ENCODE data around the gene USP33.
"Not testable (repeated sequence)": the region's sequence is repeated elsewhere in the genome, so short reads cannot be mapped to it uniquely, and the experiment has no call there.

Gene USP33

DNA sequence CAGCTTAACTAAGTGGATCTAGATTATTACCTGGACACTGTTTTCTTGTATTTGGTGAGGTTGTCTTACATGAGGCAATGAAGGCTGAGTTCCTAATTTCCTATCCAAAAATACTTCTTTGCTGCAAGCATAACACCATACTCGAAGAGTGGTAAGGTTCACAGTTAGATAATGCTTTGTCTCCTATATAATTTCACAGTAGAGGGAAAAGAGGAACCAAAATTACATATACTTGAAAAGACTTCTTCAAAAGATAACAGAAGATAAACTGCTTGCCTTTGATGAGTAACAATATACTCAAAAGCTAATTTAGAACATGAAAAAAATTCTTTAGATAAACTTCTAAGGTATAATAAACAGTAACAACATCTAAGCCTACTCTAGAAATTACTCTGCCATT, 20.4 kb downstream of the USP33 start:
- DNase-seq (ENCODE audit: low spot score): no peak

DNA sequence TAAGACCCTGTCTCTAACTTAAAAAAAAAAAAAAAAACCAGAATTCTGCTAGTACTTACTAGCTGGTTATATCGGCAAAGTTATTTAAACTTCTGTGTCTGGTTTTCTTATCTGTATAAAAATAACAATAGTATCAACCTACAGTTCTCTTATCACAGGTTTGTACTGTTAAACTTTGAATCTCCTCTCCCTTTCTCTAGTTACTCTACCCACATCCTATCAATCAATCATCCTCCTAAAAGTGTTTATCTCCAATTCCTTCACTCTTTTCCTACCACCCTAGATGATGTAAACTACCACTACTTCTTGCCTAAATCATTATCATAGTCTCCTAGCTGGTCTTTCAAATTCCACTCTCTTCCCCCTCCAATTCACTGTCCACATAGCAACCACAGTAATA, 27.6 kb downstream of the USP33 start:
- DNase-seq (ENCODE audit: low spot score): no peak

DNA sequence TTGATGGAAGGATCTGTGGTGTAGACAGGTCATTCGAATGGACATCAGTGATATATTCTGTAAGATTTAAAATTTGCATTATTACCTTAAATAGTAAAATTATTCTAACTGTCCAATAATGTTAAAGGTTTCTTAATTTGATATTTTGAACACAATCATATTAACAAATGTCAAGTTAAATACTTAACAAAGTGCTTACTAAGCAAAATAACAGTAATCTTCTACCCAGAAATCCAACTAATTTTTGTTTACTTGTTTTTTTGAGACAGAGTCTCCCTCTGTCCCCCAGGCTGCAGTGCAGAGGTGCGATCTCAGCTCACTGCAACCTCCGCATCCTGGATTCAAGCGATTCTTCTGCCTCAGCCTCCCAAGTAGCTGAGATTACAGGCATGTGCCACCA, 33.9 kb downstream of the USP33 start:
- no peak for DNase-seq (ENCODE audit: low spot score)

DNA sequence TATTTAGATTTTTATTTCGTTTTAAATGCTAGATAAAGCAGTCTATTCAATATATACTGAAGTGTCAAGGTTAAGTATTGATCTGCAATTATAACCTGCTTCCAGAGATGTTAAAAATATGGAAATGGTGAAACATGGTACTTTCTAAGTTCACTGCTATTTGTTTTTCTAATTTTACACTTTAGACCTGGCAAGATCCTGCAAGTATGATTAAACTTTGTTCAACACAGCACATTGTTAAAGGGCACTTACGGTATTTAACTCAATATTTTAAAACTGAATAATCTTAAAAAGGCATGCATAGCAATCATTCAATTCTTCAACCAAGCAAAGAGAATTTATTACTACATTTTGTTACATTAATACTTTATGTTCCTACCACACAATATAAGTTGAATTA, 41.5 kb downstream of the USP33 start:
- no peak for DNase-seq (ENCODE audit: low spot score)

DNA sequence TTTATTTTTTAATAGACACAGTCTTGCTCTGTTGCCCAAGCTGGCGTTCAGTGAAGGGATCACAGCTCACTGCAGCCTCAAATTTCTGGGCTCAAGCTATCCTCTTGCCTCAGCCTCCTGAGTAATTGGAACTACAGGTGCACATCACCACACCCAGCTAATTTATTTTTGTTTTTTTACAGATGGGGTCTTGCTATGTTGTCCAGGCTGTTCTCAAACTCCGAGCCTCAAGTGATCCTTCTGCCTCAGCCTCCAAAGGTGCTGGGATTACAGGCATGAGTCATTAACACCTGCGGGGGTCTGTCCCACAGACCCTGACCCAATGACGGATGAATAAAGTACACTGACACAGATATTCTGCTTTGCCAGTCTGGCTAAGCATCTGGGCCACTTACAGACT, 43.6 kb downstream of the USP33 start:
- DNase-seq (ENCODE audit: low spot score): no peak

DNA sequence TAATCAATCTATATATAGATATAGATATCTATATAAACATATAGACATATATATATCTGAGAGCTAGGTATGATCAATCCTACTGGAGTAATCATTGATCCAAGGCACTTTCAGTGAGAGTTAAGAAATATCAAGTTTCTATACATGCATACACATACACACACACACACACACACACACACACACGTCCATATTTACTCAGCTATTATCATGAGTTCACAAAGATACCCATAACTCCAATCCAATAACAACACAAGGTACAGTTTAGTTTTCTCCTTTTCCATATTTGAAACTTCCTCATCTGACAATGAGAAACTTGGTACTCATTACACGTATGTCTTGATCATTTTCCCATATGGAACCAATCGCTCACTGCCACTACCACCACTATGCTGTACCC, 49.9 kb downstream of the USP33 start:
- no peak for DNase-seq (ENCODE audit: low spot score)

DNA sequence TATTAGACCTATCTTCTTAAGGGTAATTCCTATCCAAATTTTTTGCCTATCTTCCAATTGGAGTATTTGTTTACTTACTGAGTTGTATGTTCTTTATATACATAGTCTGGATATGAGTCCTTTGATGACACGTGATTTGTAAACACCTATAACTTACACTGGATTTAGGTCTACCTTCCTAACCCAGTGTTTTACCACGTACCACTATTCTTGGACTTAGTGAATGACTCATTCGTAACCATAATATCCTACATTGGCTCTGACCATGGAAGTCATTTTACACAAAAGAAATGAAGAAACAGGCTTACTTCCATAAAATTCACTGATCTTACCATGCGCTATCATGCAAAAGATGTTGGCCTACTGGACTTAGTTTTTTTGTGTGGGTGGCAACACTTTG, 53.3 kb downstream of the USP33 start:
- no peak for DNase-seq (ENCODE audit: low spot score)

DNA sequence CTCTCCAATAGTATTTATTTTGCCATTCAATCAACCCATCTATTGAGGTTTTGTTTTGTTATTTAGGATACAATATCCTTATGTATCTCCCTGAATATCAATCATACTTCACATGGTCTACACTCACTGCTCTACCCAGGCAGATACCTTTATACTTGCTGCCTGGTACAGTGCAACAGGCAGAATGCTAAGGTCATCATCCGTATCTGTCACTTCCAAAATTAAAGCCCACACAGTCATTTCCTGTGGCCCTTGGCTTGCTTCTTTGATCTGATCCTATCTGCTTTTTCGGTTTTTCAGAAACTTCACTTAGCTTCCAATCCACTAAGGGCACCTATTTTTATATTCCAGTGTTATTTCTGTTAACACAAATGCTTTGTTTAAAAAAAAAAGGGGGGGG, 54.9 kb downstream of the USP33 start:
- DNase-seq (ENCODE audit: low spot score): no peak

DNA sequence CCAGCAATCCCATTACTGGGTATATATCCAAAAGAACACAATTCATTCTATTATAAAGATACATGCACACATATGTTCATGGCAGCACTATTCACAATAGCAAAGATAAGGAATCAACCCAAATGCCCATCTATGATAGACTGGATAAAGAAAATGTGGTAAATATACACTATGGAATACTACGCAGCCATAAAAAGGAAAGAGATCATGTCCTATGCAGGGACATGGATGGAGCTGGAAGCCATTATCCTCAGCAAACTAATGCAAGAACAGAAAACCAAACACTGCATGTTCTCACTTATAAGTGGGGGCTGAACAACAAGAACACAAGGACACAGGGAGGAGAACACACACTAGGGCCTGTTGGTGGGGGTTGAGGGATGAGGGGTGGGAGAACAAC, 60.0 kb downstream of the USP33 start:
- not testable (repeated sequence) for DNase-seq (ENCODE audit: low spot score)

DNA sequence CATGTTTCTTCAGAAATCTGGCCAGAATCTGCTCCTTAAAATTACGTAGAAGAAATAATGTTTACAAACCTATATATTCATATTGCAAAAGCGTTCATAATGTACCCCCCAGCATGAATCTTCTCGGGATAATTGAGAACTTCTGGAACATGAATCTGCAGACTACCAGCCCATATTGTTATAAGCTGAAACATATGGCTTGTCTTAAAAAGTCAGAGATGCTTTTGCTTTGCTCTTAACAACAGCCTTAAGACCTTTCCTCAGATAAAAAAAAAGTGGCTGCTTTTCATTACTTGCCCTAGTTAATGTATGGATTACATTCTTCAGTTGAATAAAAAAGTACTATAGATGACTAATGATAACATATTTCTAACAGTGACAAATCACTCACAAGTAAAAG, 62.2 kb downstream of the USP33 start:
- no peak for DNase-seq (ENCODE audit: low spot score)

GRCh38 chr1:77688939-77689338, 70.7 kb downstream of the USP33 start:
- no peak for DNase-seq (ENCODE audit: low spot score)

GRCh38 chr1:77687519-77687906, 72.1 kb downstream of the USP33 start:
- DNase-seq (ENCODE audit: low spot score): peak; percentile 67

DNA sequence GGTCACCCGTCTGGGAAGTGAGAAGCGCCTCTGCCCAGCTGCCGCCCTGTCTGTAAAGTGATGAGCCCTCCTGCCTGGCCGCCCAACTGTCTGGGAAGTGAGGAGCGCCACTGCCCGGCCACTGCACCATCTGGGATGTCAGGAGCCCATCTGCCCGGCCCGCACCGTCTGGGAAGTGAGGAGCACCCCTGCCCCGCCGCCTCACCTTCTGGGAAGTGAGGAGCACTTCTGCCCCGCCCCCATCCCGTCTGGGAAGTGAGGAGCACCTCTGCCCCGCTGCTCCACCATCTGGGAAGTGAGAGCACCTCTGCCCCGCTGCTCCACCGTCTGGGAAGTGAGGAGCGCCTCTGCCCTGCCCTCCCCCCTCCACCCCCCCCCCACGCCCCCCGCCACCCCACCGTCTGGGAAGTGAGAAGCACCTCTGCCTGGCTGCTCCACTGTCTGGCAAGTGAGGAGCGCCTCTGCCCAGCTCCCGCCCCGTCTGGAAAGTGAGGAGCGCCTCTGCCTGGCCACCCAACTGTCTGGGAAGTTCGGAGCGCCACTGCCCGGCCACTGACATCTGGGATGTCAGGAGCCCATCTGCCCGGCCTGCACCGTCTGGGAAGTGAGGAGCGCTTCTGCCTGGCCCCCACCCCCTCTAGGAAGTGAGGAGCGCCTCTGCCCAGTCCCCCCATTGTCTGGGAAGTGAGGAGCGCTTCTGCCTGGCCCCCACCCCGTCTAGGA, 72.7 kb downstream of the USP33 start:
- DNase-seq (ENCODE audit: low spot score): no peak

- DNase-seq (ENCODE audit: low spot score): peak; percentile 95
Observed at GRCh38 chr1:77683160-77684148, 76.2 kb downstream of the USP33 start.

DNA sequence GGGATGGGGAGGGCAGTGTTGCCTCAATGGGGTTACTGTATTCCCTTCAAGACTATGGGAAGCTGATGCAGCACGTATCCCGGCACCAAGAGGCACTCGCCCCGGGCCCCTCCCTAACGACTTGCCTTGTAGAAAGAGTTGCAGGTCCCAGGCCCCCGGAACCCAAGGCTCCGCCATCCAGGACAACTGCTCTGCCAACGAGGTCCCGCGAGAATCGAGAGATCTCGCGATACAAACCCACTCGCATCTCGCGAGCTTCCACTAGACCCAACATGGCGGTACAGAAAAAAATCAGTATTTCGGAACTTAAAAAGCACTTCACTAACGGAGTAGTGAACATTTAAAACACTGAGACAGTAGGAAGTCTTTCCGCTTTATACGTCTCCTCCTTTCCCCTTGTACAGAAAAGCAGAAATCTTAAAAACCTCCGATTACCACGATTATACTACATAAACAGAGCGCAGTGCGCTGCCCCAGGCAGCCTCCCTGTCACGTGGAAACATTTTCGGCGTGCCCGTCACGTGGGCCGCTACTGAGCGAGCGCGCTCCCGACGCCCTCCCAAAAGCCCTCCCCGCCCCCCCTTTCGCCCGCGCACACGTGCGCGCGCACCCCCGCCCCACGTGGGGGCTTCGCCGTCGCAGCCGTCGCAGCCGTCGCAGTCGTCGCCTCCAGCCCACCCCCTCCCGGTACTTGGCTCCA, 77.0 kb downstream of the USP33 start, which contains the start of gene ZZZ3:
Gene ZZZ3, minus strand, starts transcription at position 199 of the 700 bp plus-strand sequence. CDS start 49,304 bp downstream, outside the sequence.
- peak; percentile 94 for DNase-seq (ENCODE audit: low spot score)

DNA sequence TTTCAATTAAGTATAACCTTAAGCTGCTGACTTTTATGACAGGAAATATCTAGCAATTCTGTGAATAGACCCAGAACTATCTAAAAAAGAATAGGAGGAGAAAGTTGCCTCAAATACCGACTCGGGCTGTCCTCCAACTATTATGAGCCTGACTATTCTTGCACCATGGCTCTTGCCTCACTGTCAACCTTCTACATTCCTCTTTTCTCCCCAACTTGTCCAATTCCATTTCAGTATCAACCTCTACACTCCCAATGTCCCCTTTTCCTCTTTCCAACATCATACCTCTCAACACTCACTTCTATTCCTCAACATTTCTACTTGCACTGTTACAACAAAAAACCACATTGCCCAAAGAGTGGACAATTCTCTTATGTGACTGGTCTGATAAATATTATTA, 79.5 kb downstream of the USP33 start:
- no peak for DNase-seq (ENCODE audit: low spot score)

DNA sequence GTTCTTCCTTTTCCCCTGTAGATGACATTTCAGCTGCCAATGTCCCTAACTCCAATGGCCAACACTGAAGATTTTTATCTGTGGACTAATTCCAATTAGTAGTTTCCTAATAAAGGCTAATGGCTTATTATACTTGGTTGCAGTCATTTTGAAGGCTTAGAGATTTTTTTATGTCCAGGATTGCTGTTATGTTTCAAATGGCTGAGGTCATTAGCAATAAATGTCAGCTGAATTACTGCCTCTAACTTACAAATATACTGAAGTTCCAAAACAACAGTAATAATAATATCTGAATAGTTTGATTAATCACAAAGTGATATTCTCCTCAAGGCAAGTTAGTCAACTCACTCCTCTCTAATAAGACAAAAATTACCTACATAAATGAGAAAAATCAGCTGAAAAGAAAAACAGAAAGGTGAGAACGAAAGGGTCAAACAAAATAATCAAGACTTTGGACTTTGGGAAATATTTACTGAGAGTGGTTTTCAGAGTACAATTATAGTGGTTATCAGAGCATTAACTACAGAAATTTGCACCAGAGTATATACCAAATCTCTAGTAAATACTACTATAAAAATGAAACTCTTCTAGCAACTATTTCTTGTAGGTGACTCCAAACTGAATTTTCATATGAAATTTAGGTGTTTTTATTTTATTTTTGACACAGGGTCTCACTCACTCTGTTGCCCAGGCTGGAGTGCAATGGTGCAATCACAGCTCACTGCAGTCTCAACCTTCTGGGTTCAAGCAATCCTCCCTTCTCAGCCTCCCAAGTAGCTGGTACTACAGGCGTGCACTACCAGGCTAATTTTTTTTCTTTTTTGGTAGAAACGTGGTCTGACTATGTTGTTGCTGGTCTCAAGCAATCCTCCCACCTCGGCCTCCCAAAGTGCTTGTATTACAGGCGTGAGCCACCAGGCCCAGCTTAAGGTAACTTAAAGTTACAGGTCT, 80.7 kb downstream of the USP33 start:
- DNase-seq (ENCODE audit: low spot score): no peak

DNA sequence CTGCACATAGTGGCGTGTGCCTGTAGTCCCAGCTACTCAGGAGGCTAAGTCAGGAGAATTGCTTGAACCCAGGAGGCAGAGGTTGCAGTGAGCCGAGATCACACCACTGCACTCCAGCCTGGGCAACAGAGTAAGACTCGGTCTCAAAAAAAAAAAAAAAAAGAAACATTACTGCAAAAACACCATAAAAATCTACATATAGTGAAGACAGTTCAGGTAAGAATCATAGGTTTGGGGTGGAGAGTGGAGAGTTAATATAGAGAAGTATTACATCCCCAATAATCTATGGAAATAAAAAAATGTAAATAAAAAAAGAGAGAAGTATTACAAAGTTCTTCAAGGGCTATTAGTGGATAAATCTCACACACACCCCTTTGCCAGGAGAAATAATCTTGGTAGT, 84.8 kb downstream of the USP33 start:
- not testable (repeated sequence) for DNase-seq (ENCODE audit: low spot score)

DNA sequence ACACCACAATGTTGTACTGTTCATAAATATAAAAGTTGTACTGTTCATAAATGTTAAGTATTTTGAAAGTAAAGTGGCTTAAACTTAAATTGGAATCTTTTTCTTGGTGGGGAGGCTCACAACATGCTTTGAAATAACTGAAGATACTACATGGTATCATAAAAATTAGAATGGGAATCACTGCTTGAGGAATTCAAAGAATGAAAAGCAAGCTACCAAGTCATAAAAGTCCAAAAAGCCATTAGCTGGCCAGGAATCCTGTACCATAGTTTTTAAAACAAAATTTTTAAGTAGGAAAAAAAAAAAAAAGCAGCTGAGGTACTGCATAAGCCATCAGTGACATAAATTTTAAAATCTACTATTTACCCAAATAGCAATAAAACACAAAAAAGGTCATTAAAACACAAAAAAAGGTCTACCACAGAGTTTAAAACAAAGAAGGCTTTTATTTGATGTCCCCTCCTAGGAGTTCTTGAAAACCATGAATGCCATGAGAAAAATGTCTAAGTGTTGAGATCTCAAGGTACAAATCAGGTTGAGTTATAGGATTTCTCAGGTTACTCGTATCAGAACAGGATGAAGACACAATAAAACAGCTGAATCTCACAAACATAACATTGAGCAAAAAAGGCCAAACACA, 85.8 kb downstream of the USP33 start:
- no peak for DNase-seq (ENCODE audit: low spot score)

DNA sequence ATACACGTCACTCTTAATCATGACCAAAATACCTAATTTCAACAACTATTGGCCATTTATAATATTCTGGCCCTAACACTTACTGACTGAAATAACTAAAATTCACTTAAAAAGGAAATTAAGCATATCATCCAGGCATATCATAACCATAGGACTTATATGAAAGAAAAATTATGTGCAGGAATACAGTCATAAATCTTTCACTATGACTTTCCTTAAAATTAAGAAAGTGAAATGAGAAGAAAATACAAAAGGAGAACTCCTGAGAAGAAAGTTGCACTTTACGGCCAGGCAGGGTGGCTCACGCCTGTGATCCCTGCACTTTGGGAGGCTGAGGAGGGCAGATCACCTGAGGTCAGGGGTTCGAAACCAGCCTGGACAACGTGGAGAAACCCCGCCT, 86.6 kb downstream of the USP33 start:
- no peak for DNase-seq (ENCODE audit: low spot score)

- DNase-seq (ENCODE audit: low spot score): no peak
Observed at GRCh38 chr1:77672374-77672773, 87.3 kb downstream of the USP33 start.
